Fibroblast of skin of back (primary cell): ENCODE measurements around the gene UVRAG.
A peak's percentile ranks its signal among the peaks of the same experiment; 100 is the strongest.
"Not testable (repeated sequence)": the region's sequence is repeated elsewhere in the genome, so short reads cannot be mapped to it uniquely, and the experiment has no call there.

Source experiments
- DNase-seq: peaks from one replicate; pipeline ENCODE4 v3.0.0-alpha.2; 2013

Gene UVRAG

GRCh38 chr11:75924966-75925784 lies 110.2 kb downstream of the UVRAG start:
- peak; percentile 70 for DNase-seq

- DNase-seq: peak; percentile 45
Measured at GRCh38 chr11:75925785-75926164, 110.8 kb downstream of the UVRAG start.

GRCh38 chr11:75929706-75930105 lies 114.7 kb downstream of the UVRAG start:
- no peak for DNase-seq

- no peak for DNase-seq
Measured at GRCh38 chr11:75930534-75930933, 115.5 kb downstream of the UVRAG start.

- peak; percentile 76 for DNase-seq
Measured at GRCh38 chr11:75931124-75931523, 116.1 kb downstream of the UVRAG start.

GRCh38 chr11:75933736-75934135 lies 118.7 kb downstream of the UVRAG start:
- not testable (repeated sequence) for DNase-seq

- no peak for DNase-seq
Measured at GRCh38 chr11:75934851-75935250, 119.8 kb downstream of the UVRAG start.

- peak; percentile 33 for DNase-seq
Measured at GRCh38 chr11:75938543-75938942, 123.5 kb downstream of the UVRAG start.

- no peak for DNase-seq
Measured at GRCh38 chr11:75939516-75939915, 124.5 kb downstream of the UVRAG start.

- no peak for DNase-seq
Measured at GRCh38 chr11:75939992-75940391, 125.0 kb downstream of the UVRAG start.

GRCh38 chr11:75940911-75941310 lies 125.9 kb downstream of the UVRAG start:
- no peak for DNase-seq

- DNase-seq: no peak
Measured at GRCh38 chr11:75944515-75944914, 129.5 kb downstream of the UVRAG start.

GRCh38 chr11:75945446-75945845 lies 130.4 kb downstream of the UVRAG start:
- DNase-seq: no peak

GRCh38 chr11:75945947-75946346 lies 130.9 kb downstream of the UVRAG start:
- DNase-seq: no peak

GRCh38 chr11:75946531-75947530 lies 131.8 kb downstream of the UVRAG start:
- peak; percentile 37 for DNase-seq

- no peak for DNase-seq
Measured at GRCh38 chr11:75949023-75949672, 134.1 kb downstream of the UVRAG start.

- DNase-seq: no peak
Measured at GRCh38 chr11:75950141-75950540, 135.1 kb downstream of the UVRAG start.

- DNase-seq: peak; percentile 50
Measured at GRCh38 chr11:75954039-75954438, 139.0 kb downstream of the UVRAG start.

- no peak for DNase-seq
Measured at GRCh38 chr11:75955443-75955842, 140.4 kb downstream of the UVRAG start.

GRCh38 chr11:75959540-75959939 lies 144.5 kb downstream of the UVRAG start:
- DNase-seq: no peak

GRCh38 chr11:75964071-75964470 lies 149.1 kb downstream of the UVRAG start:
- no peak for DNase-seq

GRCh38 chr11:75966537-75967287 lies 151.7 kb downstream of the UVRAG start:
- peak; percentile 87 for DNase-seq
